HepG2 (cell line): Measurements from ENCODE around the gene HINFP.

Experiments
- NBN ChIP-seq: fragments of 450-650 bp; conservative IDR thresholded peaks from 2 replicates; pipeline ENCODE4 v1.6.1; 2017
- RXRA ChIP-seq: sonication (generic); formaldehyde crosslinking; IDR thresholded peaks from 2 replicates; pipeline ENCODE4 v1.5.1; 2020; ENCODE audit warnings: missing genetic modification reagents
- SMARCC2 ChIP-seq: fragments of 450-650 bp; IDR thresholded peaks from 2 replicates; pipeline ENCODE4 v1.6.1; 2017; ENCODE audit warnings: antibody characterized with exemption, mild to moderate bottlenecking

GRCh38 chr11:119112314-119113020 lies 8.9 kb upstream of the HINFP start:
- TF ChIP-seq RXRA (CRISPR knock-in tag) (no peak), NBN (no peak), SMARCC2 (no peak)
